ENCODE results near the gene FAM151A.

The FAM151A gene

DNA sequence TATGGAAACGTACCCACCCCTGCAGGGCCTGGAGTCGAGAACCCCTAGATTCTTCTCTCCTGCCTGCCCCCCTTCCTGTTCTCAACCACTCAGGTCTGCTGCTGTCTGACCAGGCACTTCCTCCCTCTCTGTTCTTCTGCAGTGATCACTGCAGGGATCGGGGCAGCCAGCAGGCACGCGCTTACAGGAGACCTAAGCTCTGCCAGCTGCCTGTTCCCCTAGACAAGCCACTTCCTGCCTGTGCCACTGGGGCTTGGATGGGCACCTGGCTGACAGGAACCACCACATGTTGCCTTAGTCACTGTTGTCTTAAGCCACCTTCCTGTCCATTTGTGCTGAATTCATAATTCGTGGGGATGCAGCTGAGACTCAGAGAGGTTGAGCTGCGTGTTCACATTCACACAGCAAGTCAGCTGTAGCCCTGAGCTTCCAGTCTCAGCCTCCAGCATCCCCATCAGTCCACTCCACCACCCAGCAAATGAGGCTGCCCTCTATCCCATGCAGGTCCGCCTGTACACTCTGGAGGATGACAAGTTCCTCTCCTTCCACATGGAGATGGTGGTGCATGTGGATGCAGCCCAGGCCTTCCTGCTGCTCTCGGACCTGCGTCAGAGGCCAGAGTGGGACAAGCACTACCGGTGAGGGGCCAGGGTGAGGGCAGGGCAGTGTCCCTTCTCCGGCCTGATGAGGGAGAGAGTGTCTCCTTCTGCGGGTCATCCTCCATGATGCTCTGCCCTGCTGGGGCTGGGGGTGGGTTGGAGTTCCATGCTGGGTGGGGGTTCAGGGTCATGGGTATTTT, 18.6 kb downstream of the FAM151A start:
- DNase-seq (ENCODE audit: low read depth in 2 of 3, low spot score in 1 of 3) = no peak

DNA sequence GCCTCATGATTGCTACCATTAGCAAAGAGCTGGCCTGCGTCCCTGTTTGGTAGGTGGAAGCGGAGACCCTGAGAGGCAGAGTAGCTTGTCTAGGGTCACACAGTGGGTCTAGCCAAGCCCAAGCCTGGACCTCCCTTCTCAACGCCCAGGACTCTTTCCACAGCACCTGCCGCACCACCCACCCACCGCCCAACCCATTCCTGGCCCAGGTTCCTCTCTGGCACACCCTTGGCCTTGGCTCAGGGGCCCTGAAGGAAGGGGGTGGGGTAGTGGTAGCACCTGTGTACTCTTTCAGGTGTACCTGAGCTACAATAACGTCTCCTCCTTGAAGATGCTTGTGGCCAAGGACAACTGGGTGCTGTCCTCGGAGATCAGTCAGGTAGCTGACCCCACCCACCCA, 19.3 kb downstream of the FAM151A start:
- no peak for DNase-seq (ENCODE audit: low read depth in 2 of 3, low spot score in 1 of 3)

DNA sequence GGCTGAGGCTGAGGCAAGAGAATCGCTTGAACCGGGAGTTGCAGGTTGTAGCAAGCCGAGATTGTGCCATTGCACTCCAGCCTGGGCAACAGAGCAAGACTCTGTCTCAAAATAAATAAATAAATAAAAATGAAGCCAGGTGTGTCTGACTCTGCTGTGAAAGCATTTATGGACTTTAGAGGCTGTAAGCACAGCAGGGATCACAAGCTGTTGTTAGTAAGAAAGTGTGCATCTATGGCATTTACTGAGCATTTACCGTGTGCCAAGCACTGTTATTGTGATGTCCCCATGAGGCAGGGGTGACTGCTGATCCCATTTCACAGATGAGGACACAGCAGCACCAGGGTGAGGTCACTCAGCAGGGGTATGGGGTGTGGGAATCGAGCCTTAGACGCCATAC, 20.1 kb downstream of the FAM151A start:
- no peak for DNase-seq (ENCODE audit: low read depth in 2 of 3, low spot score in 1 of 3)

DNA sequence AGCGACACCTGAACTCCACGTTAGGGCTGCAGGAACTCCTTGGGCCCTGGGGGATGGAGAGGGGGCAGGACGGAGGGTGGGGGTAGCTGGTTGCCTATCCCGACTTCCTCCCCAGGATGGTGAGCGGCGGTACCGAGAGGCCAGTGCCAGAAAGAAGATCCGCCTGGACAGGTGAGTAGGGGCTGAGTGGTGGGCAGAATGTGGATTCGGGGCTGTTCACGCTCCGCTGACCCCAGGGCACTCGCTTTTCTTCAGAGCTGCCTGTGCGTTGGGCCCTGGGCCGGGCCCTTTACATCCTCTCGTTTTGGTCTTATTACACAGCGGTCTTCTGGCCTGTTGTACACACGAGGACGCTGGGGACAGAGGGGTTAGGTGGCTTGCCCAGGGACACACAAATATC, 20.8 kb downstream of the FAM151A start:
- no peak for DNase-seq (ENCODE audit: low read depth in 2 of 3, low spot score in 1 of 3)

- no peak for DNase-seq (ENCODE audit: low read depth in 2 of 3, low spot score in 1 of 3)
These were observed 21.6 kb downstream of the FAM151A start for GRCh38 chr1:54601730-54602129.

DNA sequence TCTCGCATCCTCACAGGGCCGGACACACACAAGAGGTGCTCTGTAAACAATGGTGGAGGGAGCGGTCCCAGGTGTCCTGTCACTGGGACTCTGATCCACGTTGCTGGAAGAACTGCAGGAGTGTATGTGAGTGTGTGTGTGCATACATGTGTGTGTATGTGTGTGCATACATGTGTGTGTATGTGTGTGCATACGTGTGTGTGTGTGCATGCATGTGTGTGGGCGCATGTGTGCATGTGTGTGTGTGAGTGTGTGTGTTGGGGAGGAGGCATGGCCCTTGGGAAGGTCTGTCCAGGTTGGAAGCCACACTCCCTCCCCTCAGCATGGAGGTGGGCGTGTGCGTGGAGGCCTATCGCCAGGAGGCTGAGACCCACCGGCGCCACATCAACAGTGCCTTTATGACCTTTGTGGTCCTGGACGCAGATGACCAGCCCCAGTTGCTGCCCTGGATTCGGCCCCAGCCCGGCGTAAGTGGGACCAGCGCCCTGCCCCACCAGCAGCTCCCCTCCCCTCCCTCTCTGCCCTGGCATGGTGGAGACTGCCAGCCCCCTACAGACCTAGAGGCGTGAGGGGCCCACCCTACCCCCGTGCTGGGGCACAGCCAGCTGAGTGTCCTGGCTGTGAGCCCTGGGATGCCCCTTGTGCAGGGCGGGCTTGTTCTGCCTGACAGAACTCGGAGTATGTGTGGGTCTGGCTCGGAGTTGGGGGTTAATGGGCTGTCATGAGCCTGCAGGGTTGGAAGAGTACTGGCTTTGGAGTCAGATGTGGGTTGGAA, 22.2 kb downstream of the FAM151A start:
- no peak for DNase-seq (ENCODE audit: low read depth in 2 of 3, low spot score in 1 of 3)

DNA sequence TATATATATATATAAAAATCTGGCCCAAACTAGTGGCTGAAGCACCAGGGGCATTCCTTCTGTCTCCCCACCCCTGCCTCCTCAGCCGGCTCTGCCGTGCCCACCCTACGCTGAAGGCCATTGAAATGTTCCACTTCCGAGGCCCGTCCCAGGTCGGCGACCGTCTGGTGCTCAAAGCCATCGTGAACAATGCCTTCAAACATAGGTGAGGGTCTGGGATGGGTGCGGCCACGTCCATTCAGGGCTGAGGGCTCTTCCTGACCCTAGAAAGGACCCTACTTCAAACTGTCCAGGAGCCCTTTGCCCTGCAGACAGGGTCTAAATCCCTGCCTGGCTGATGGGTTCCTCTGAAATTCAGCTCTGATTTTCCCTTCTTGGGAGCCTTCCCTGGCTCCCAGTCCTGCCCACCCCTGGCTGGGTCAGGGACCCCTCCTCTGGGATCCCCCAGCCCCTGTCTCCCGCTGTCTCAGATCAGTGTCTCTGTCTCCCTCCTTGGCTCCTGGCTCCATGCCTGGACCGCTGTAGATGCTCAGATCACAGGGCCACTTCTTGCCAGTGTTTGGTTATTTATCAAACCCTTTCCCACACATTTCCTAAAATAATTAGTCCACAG, 24.0 kb downstream of the FAM151A start:
- DNase-seq (ENCODE audit: low read depth in 2 of 3, low spot score in 1 of 3) = no peak

- no peak for DNase-seq (ENCODE audit: low read depth in 2 of 3, low spot score in 1 of 3)
These were observed 25.8 kb downstream of the FAM151A start for GRCh38 chr1:54597455-54598030.

DNA sequence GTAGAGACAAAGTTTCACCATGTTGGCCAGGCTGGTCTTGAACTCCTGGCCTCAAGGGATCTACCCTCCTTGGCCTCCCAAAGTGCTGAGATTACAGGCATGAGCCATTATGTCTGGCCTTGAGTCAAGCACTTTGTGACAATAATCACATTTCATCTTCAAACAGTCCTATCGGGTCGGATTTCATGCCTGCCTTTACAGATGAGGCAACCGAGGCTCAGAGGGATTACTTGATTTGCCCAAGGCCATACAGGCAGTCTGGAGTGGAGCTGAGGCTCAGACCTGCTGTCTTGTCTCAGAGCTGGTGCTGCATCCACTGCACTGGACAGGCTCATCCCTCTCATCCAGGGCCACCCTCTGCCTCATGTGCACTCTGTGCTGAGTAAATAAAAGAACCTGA, 26.6 kb downstream of the FAM151A start:
- no peak for DNase-seq (ENCODE audit: low read depth in 2 of 3, low spot score in 1 of 3)

DNA sequence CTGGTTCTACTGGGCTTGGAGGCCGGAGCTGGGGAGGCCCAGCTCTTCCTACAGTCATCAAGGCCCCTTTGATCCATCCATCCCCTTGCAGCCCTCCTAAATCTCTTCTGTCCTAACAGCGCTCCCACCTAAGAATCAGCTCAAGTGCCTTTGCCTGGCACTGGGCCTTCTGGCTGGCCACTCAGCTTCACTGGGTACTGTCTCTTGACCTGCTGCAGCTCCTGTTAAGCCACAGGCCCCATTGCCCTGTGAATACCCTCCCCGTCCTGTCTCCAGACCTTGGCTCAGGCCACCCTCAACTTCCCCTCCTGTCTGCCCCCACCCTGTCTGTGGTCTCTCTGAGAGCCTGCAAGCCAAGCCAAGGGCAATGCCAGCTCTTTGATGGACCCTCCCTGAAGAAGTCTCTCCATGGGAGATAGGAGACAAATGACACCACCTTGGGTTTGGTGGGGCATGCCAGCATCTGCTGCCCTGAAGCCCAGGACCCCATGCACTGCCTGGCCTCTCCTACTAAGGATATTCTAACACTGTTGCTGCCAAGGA, 27.3 kb downstream of the FAM151A start:
- DNase-seq (ENCODE audit: low read depth in 2 of 3, low spot score in 1 of 3) = no peak

DNA sequence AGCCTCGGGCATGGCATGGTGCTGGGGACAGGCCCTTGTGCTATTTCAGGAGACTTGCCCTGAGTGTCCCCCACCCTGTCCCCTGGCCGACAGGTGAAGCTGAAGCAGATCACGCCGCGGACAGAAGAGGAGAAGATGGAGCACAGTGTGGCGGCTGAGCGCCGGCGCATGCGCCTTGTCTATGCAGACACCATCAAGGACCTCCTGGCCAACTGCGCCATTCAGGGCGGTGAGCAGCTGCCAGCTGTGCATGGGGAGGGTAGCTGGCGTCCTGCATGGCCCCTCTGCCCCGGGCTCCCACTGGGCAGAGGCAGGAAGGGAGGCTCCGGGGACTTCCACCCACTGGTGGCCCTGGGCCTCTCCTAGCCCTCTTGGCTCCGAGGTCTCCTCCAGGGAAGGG, 28.9 kb downstream of the FAM151A start:
- DNase-seq (ENCODE audit: low read depth in 2 of 3, low spot score in 1 of 3) = no peak

- no peak for DNase-seq (ENCODE audit: low read depth in 2 of 3, low spot score in 1 of 3)
These were observed 29.7 kb downstream of the FAM151A start for GRCh38 chr1:54593571-54594160.

GRCh38 chr1:54591127-54591756, 32.1 kb downstream of the FAM151A start:
- no peak for DNase-seq (ENCODE audit: low read depth in 2 of 3, low spot score in 1 of 3)

DNA sequence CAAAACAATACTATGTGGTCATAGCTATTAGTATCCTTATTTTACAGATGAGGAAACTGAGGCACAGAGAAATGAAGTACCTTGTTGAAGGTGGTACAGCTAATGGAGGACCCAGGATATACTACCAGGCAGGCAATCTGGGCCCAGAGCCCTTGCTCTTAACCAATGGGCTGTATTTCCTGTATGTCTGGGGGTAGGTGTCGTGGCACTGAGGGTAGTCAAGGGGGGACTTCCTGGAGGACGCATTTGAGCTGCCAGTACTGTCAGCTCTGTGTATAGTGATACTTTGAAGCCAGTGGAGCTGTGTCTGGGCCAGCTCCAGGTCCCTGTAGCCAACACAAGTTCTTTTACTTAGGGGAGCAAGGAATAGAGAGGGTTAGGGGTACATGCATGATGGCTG, 34.9 kb downstream of the FAM151A start:
- no peak for DNase-seq (ENCODE audit: low read depth in 2 of 3, low spot score in 1 of 3)

DNA sequence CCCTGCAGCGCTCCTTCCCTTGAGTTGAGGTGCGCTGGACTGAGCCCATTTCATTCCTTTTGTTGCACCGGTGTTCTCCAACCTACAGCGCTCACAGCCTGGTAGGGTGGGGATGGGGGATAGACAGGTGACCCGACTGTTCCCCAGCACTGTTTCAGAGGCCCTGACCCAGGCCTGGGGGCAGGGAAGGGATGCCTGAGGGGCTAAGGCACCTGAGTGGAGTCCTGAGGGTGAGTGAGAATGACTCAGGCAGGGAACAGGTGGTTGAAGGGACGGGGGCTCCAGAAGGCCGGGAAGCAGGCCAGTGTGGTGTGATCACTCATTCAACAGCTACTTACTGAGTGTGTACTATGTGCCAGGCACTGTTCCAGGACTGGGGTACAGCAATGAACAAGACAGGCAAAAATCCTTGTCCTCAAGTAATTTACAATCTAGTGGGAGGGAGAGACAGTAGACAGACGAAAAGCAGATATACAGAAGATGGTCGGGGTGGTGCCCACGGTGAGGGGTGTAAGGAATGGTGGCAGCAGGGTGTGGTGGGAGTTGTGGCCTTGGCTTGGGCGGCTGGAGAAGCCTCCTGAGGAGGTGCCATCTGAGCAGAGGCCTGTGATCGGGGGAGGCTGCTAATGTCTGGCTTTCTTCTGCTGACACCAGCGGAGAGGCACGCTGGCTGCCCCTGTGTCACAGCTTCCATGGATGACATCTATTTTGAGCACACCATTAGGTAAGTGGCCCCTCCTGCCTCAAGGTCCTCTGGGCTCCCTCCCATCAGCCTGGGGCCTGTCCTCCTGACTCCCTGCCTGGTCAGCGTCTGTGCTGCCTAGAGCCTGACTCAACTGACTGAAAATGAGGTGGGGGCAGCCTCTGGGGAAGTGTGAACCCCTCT, 37.9 kb downstream of the FAM151A start:
- no peak for DNase-seq (ENCODE audit: low read depth in 2 of 3, low spot score in 1 of 3)

DNA sequence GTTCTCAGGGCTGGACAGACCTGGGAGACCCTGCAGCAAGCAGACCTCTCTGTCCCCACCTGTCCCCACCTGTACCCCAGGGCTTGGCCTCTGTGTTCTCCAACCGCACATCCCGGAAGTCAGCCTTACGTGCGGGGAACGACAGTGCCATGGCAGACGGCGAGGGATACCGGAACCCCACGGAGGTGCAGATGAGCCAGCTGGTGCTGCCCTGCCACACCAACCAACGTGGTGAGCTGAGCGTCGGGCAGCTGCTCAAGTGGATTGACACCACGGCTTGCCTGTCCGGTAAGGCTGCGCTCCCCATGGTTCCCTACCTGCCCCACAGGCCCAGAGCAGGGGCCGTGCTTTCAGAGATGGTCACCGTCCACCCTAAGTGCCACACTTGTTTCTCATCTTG, 38.8 kb downstream of the FAM151A start:
- DNase-seq (ENCODE audit: low read depth in 2 of 3, low spot score in 1 of 3) = no peak

GRCh38 chr1:54583871-54584270, 39.5 kb downstream of the FAM151A start:
- DNase-seq (ENCODE audit: low read depth in 2 of 3, low spot score in 1 of 3) = no peak

GRCh38 chr1:54583307-54583686, 40.0 kb downstream of the FAM151A start:
- DNase-seq (ENCODE audit: low read depth in 2 of 3, low spot score in 1 of 3) = no peak

- no peak for DNase-seq (ENCODE audit: low read depth in 2 of 3, low spot score in 1 of 3)
These were observed 40.6 kb downstream of the FAM151A start for GRCh38 chr1:54582566-54583306.
